Suprapubic skin (tissue), 4 donors: ENCODE data around the gene CFAP20DC.

Source experiments
- POLR2A ChIP-seq, 2 donors: fragments of 450-650 bp; IDR thresholded peaks; one replicate each; pipeline ENCODE4 v1.6.1; 2017; ENCODE audit warnings: antibody characterized with exemption in 2 of 2, mild to moderate bottlenecking in 2 of 2, moderate library complexity in 2 of 2
- POLR2AphosphoS5 ChIP-seq, 3 donors: sonication (generic); formaldehyde crosslinking; IDR thresholded peaks; one replicate each; pipeline ENCODE4 v1.6.1; 2017; ENCODE audit warnings: antibody characterized with exemption in 3 of 3
- TF ChIP-seq, protein P1 (sequence below), 2 donors: fragments of 200-600 bp in 1 of 2; fragments of 450-650 bp in 1 of 2; sonication (generic) in 1 of 2; IDR thresholded peaks; one replicate each; pipeline ENCODE4 v1.5.1; 2016 to 2019; ENCODE audit warnings: antibody characterized with exemption in 2 of 2, mild to moderate bottlenecking in 1 of 2, moderate library complexity in 1 of 2

GRCh38 chr3:58720526-58720925, 329.3 kb downstream of the CFAP20DC start:
- TF ChIP-seq, protein P1, sequence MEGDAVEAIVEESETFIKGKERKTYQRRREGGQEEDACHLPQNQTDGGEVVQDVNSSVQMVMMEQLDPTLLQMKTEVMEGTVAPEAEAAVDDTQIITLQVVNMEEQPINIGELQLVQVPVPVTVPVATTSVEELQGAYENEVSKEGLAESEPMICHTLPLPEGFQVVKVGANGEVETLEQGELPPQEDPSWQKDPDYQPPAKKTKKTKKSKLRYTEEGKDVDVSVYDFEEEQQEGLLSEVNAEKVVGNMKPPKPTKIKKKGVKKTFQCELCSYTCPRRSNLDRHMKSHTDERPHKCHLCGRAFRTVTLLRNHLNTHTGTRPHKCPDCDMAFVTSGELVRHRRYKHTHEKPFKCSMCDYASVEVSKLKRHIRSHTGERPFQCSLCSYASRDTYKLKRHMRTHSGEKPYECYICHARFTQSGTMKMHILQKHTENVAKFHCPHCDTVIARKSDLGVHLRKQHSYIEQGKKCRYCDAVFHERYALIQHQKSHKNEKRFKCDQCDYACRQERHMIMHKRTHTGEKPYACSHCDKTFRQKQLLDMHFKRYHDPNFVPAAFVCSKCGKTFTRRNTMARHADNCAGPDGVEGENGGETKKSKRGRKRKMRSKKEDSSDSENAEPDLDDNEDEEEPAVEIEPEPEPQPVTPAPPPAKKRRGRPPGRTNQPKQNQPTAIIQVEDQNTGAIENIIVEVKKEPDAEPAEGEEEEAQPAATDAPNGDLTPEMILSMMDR (IDR thresholded peaks at IDR 0.05), result no peak
- no peak for TF ChIP-seq POLR2AphosphoS5 (IDR thresholded peaks at IDR 0.05)
- no peak for TF ChIP-seq POLR2A (IDR thresholded peaks at IDR 0.05)
